GM20000 (cell line): ENCODE results near the gene C7orf33.

ENCODE experiments used
- DNase-seq: peaks from one replicate; pipeline ENCODE4 v3.0.0; 2012; ENCODE audit warnings: low spot score
- CTCF ChIP-seq: IDR thresholded peaks from 2 replicates; pipeline ENCODE4 v1.5.1; 2012; ENCODE audit warnings: mild to moderate bottlenecking, control low read depth; ENCODE audit errors: extremely low read depth, missing control alignments

The C7orf33 gene

GRCh38 chr7:148622887-148623585 is 32.5 kb downstream of the C7orf33 start:
- no peak for TF ChIP-seq CTCF
- no peak for DNase-seq

- no peak for DNase-seq
- no peak for TF ChIP-seq CTCF
These were observed 33.2 kb downstream of the C7orf33 start for GRCh38 chr7:148623586-148624282.

- no peak for TF ChIP-seq CTCF
- no peak for DNase-seq
These were observed 34.2 kb downstream of the C7orf33 start for GRCh38 chr7:148624735-148625134.

- no peak for TF ChIP-seq CTCF
- DNase-seq, result no peak
These were observed 34.8 kb downstream of the C7orf33 start for GRCh38 chr7:148625342-148625741.

- no peak for TF ChIP-seq CTCF
- DNase-seq, result no peak
These were observed 36.3 kb downstream of the C7orf33 start for GRCh38 chr7:148626828-148627227.

- TF ChIP-seq CTCF, result no peak
- DNase-seq, result no peak
These were observed 37.4 kb downstream of the C7orf33 start for GRCh38 chr7:148628011-148628410.

GRCh38 chr7:148630078-148630477 is 39.5 kb downstream of the C7orf33 start:
- DNase-seq, result no peak
- no peak for TF ChIP-seq CTCF
